ENCODE data around the gene LYPD6B. TPM values are rescaled to one million over a fixed set of nuclear protein-coding genes. Genes with fewer than 3 reads are reported as not detected.

LYPD6B gene
- total RNA-seq, 1 donor from 2014 or later = 1.2 TPM

DNA sequence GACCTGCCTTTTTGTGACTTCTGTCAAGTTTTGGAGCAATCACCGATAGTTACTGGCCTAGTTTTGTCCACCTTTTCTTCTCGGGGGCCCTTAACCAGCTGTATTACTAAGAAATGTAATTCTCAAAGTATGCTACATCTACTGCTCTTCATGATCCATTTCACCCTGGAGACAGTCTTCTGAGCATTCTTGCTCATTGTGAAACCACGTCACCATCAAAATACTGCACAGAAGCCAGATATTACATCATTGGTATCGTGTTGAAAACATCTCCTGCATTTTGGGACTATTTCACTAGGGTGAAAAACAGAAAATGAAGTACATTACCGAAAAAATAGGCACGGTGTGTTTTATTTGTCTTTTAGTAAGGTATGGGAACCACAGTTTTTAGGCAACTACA lies 11.7 kb downstream of the LYPD6B start:
- no peak for DNase-seq (ENCODE audit: low spot score)
- TF ChIP-seq, protein P1, sequence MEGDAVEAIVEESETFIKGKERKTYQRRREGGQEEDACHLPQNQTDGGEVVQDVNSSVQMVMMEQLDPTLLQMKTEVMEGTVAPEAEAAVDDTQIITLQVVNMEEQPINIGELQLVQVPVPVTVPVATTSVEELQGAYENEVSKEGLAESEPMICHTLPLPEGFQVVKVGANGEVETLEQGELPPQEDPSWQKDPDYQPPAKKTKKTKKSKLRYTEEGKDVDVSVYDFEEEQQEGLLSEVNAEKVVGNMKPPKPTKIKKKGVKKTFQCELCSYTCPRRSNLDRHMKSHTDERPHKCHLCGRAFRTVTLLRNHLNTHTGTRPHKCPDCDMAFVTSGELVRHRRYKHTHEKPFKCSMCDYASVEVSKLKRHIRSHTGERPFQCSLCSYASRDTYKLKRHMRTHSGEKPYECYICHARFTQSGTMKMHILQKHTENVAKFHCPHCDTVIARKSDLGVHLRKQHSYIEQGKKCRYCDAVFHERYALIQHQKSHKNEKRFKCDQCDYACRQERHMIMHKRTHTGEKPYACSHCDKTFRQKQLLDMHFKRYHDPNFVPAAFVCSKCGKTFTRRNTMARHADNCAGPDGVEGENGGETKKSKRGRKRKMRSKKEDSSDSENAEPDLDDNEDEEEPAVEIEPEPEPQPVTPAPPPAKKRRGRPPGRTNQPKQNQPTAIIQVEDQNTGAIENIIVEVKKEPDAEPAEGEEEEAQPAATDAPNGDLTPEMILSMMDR (IDR thresholded peaks at IDR 0.05) = no peak
- no peak overlapping the region for H3K27ac Mint-ChIP-seq (ENCODE audit: unreplicated experiment)
- H3K4me3 Mint-ChIP-seq (ENCODE audit: unreplicated experiment) = no peak overlapping the region
- H3K4me1 Mint-ChIP-seq (ENCODE audit: low read depth) = no peaks in the 10 kb centered on the region
- no peaks in the 10 kb centered on the region for H3K27me3 Mint-ChIP-seq (ENCODE audit: low read depth)
- H3K36me3 Mint-ChIP-seq (ENCODE audit: low read depth) = peaks cover 5% of the 10 kb centered on the region
- H3K9me3 Mint-ChIP-seq (ENCODE audit: low read depth) = peaks cover 21% of the 10 kb centered on the region

DNA sequence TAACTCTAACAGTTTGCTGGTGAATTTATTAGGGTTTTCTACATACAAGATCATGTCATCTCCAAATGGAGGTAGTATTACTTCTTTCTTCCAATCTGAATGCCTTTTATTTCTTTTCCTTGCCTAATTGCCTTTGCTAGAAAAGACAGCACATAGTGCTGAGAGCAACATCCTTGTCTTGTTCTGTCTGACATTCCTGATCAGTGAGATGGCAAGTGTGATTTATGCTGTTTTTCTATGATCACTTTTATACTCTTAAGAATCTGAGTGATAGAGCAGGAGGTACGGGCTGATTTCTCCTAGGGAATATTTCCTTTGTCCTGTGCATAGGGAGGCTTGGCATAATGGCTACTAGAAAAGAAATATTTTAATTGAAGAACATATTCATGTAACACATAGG lies 17.3 kb downstream of the LYPD6B start:
- DNase-seq (ENCODE audit: low spot score) = no peak
- no peaks in the 10 kb centered on the region for H3K27me3 Mint-ChIP-seq (ENCODE audit: low read depth)
- H3K4me1 Mint-ChIP-seq (ENCODE audit: low read depth) = peaks cover 2% of the 10 kb centered on the region
- TF ChIP-seq, protein P1 (IDR thresholded peaks at IDR 0.05) = no peak
- H3K27ac Mint-ChIP-seq (ENCODE audit: unreplicated experiment) = no peak overlapping the region
- no peaks in the 10 kb centered on the region for H3K9me3 Mint-ChIP-seq (ENCODE audit: low read depth)
- H3K36me3 Mint-ChIP-seq (ENCODE audit: low read depth) = no peaks in the 10 kb centered on the region
- no peak overlapping the region for H3K4me3 Mint-ChIP-seq (ENCODE audit: unreplicated experiment)

DNA sequence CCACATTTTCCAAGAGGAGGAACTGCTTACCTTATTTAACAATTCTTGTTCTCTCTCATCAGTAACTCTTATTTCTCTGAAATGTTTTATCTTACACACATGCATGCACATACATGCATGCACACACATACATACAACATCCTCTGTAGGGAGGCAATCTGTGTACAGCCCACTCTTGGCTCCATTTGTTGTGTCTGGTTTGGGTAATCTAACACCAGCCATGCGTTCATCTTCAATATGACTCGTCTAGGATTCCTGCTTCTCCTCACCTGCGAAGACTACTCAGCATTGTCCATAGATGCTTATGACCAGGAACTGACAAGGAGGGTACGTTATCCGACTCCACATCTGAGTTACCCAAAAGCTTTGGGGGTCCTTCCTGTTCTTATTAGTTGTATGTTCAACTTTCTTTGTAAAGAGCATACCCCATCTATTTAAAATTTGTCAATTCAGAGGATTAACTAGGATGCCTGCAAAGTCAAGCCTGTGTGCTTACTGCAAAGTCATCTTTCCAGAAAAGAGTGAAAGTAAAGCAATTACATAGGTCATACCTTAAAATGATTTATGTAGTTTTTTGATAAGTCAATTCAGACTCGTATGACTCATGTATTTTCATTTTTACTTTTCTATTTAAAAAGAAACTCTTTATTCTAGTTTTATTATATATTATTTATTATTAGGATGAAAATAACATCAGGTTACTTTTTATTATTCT lies 18.2 kb downstream of the LYPD6B start:
- no peaks in the 10 kb centered on the region for H3K27me3 Mint-ChIP-seq (ENCODE audit: low read depth)
- no peak overlapping the region for H3K27ac Mint-ChIP-seq (ENCODE audit: unreplicated experiment)
- H3K4me1 Mint-ChIP-seq (ENCODE audit: low read depth) = peaks cover 6% of the 10 kb centered on the region
- H3K4me3 Mint-ChIP-seq (ENCODE audit: unreplicated experiment) = no peak overlapping the region
- H3K9me3 Mint-ChIP-seq (ENCODE audit: low read depth) = no peaks in the 10 kb centered on the region
- H3K36me3 Mint-ChIP-seq (ENCODE audit: low read depth) = no peaks in the 10 kb centered on the region
- TF ChIP-seq, protein P1 (IDR thresholded peaks at IDR 0.05) = no peak
- DNase-seq (ENCODE audit: low spot score) = no peak

DNA sequence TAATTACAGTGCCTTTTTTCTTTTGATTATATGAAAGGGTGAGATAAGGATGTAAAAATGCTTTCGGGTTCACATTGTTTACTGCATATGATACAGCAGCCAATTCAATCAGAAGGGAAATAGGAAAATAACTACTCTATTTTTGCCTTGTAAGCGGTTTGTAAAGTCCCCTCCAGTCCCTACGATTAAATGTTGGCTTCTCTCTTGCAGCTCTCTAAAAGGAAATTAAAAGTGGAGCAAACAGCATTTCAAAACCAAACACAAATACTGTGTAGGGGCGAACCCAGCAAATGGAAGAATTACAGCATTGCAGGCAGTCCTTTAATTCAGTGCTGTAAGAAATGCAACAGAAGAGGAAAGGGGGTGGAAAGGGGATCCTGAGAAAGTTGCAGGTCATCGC lies 18.9 kb downstream of the LYPD6B start:
- H3K9me3 Mint-ChIP-seq (ENCODE audit: low read depth) = no peaks in the 10 kb centered on the region
- no peak overlapping the region for H3K4me3 Mint-ChIP-seq (ENCODE audit: unreplicated experiment)
- peaks cover 6% of the 10 kb centered on the region for H3K4me1 Mint-ChIP-seq (ENCODE audit: low read depth)
- TF ChIP-seq, protein P1 (IDR thresholded peaks at IDR 0.05) = no peak
- no peak for DNase-seq (ENCODE audit: low spot score)
- H3K36me3 Mint-ChIP-seq (ENCODE audit: low read depth) = no peaks in the 10 kb centered on the region
- no peaks in the 10 kb centered on the region for H3K27me3 Mint-ChIP-seq (ENCODE audit: low read depth)
- H3K27ac Mint-ChIP-seq (ENCODE audit: unreplicated experiment) = no peak overlapping the region

DNA sequence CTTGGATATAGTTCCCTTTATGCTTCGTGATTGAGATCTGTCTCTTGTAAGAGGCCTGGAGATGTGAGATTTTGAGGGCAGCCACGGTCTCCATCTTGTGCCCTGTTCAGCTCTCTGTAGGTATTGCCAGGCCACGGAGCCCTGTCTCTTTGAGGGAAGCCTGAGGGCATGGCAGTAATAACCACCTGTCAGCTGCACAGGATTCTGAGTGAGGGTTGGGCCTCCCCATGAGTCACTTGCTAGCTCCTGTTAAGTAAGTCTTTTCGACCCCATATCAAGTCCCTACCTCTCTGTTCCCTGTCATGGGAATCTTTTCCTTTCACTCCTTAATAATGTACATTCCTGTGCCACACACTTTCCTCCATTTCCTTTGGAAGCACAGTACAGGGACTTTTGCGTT lies 20.4 kb downstream of the LYPD6B start:
- Mint-ChIP-seq H3K9me3 (ENCODE audit: low read depth) (no peaks in the 10 kb centered on the region), H3K27me3 (ENCODE audit: low read depth) (no peaks in the 10 kb centered on the region), H3K36me3 (ENCODE audit: low read depth) (no peaks in the 10 kb centered on the region), H3K4me3 (ENCODE audit: unreplicated experiment) (no peak overlapping the region), H3K4me1 (ENCODE audit: low read depth) (peaks cover 6% of the 10 kb centered on the region), H3K27ac (ENCODE audit: unreplicated experiment) (no peak overlapping the region)
- TF ChIP-seq, protein P1 (IDR thresholded peaks at IDR 0.05) = no peak
- DNase-seq (ENCODE audit: low spot score) = no peak
